SK-N-SH treated with all-trans-retinoic acid at 6 μM for 48 hours (cell line): ENCODE results near the gene CXCL14.

Experiments used
- ATAC-seq: fragments of 200-7000 bp; cut with Tn5 transposase; 3 replicates; pipeline ENCODE4 v1.9.1; 2020; ENCODE audit warnings: mild to moderate bottlenecking, moderate library complexity
- ARNTL ChIP-seq: fragments of 450-650 bp; formaldehyde crosslinking; IDR thresholded peaks from 2 replicates; pipeline ENCODE4 v1.5.0; 2020; ENCODE audit warnings: low read depth, mild to moderate bottlenecking, moderate library complexity, borderline replicate concordance
- BACH2 ChIP-seq: fragments of 250-450 bp; sonication (Bioruptor Pico); IDR thresholded peaks from 2 replicates; pipeline ENCODE4 v1.9.0; 2021; ENCODE audit warnings: mild to moderate bottlenecking, borderline replicate concordance
- CREB5 ChIP-seq: fragments of 250-450 bp; sonication (Bioruptor Pico); IDR thresholded peaks from 2 replicates; pipeline ENCODE4 v1.5.1; 2020; ENCODE audit warnings: low read depth, mild to moderate bottlenecking, moderate library complexity
- CSDC2 ChIP-seq: fragments of 250-450 bp; sonication (Bioruptor Pico); IDR thresholded peaks from 2 replicates; pipeline ENCODE4 v1.5.0; 2020; ENCODE audit warnings: mild to moderate bottlenecking, moderate library complexity
- CSRNP3 ChIP-seq: fragments of 250-450 bp; sonication (Bioruptor Pico); IDR thresholded peaks from 2 replicates; pipeline ENCODE4 v1.5.1; 2021; ENCODE audit warnings: mild to moderate bottlenecking, moderate library complexity
- ESRRG ChIP-seq: fragments of 250-450 bp; sonication (Bioruptor Pico); IDR thresholded peaks from 2 replicates; pipeline ENCODE4 v1.6.1; 2021; ENCODE audit warnings: mild to moderate bottlenecking
- GLIS3 ChIP-seq: fragments of 250-450 bp; sonication (Bioruptor Pico); IDR thresholded peaks from 2 replicates; pipeline ENCODE4 v1.5.0; 2020; ENCODE audit warnings: mild to moderate bottlenecking, moderate library complexity
- ISL1 ChIP-seq: fragments of 250-450 bp; sonication (Bioruptor Pico); IDR thresholded peaks from 2 replicates; pipeline ENCODE4 v2.1.2; 2022; ENCODE audit warnings: mild to moderate bottlenecking, moderate library complexity
- OSR1 ChIP-seq: fragments of 250-450 bp; sonication (Bioruptor Pico); IDR thresholded peaks from 2 replicates; pipeline ENCODE4 v1.8.0; 2022; ENCODE audit warnings: moderate library complexity, mild to moderate bottlenecking, inconsistent platforms
- PATZ1 ChIP-seq: fragments of 250-450 bp; sonication (Bioruptor Pico); IDR thresholded peaks from 2 replicates; pipeline ENCODE4 v1.8.0; 2020; ENCODE audit warnings: mild to moderate bottlenecking, moderate library complexity, borderline replicate concordance
- POU6F1 ChIP-seq: fragments of 250-450 bp; sonication (Bioruptor Pico); IDR thresholded peaks from 2 replicates; pipeline ENCODE4 v1.8.0; 2021; ENCODE audit warnings: low read depth, mild to moderate bottlenecking, moderate library complexity, borderline replicate concordance
- PPARA ChIP-seq: fragments of 250-450 bp; sonication (Bioruptor Pico); IDR thresholded peaks from 2 replicates; pipeline ENCODE4 v1.5.0; 2020; ENCODE audit warnings: mild to moderate bottlenecking, borderline replicate concordance
- RARB ChIP-seq: fragments of 250-450 bp; sonication (Bioruptor Pico); IDR thresholded peaks from 2 replicates; pipeline ENCODE4 v1.8.0; 2021; ENCODE audit warnings: mild to moderate bottlenecking, moderate library complexity
- SNAI2 ChIP-seq: fragments of 250-450 bp; sonication (Bioruptor Pico); IDR thresholded peaks from 2 replicates; pipeline ENCODE4 v1.5.0; 2020; ENCODE audit warnings: mild to moderate bottlenecking, moderate library complexity
- TCF4 ChIP-seq: fragments of 250-450 bp; sonication (Bioruptor Pico); IDR thresholded peaks from 2 replicates; pipeline ENCODE4 v1.8.0; 2021; ENCODE audit warnings: mild to moderate bottlenecking, moderate library complexity, borderline replicate concordance
- TOX ChIP-seq: fragments of 250-450 bp; sonication (Bioruptor Pico); IDR thresholded peaks from 2 replicates; pipeline ENCODE4 v1.8.0; 2021; ENCODE audit warnings: mild to moderate bottlenecking, moderate library complexity, borderline replicate concordance
- ZC3H10 ChIP-seq: fragments of 250-450 bp; sonication (Bioruptor Pico); IDR thresholded peaks from 2 replicates; pipeline ENCODE4 v1.5.1; 2021; ENCODE audit warnings: mild to moderate bottlenecking, moderate library complexity
- ZFP3 ChIP-seq: fragments of 250-450 bp; sonication (Bioruptor Pico); IDR thresholded peaks from 2 replicates; pipeline ENCODE4 v1.5.0; 2020; ENCODE audit warnings: mild to moderate bottlenecking, moderate library complexity
- ZFP30 ChIP-seq: fragments of 450-650 bp; formaldehyde crosslinking; IDR thresholded peaks from 2 replicates; pipeline ENCODE4 v1.5.0; 2022; ENCODE audit warnings: mild to moderate bottlenecking, moderate library complexity
- ZNF565 ChIP-seq: fragments of 450-650 bp; formaldehyde crosslinking; conservative IDR thresholded peaks from 2 replicates; pipeline ENCODE4 v1.5.0; 2020; ENCODE audit warnings: low read depth, mild to moderate bottlenecking, moderate library complexity
- ZNF70 ChIP-seq: fragments of 450-650 bp; formaldehyde crosslinking; IDR thresholded peaks from 2 replicates; pipeline ENCODE4 v1.5.0; 2020; ENCODE audit warnings: mild to moderate bottlenecking, moderate library complexity

Gene CXCL14

GRCh38 chr5:135615171-135615570 lies 36.4 kb upstream of the CXCL14 start:
- TF ChIP-seq ISL1: no peak
- no peak for TF ChIP-seq ZFP3 (CRISPR knock-in tag)
- TF ChIP-seq ZNF565 (CRISPR knock-in tag): no peak
- TF ChIP-seq SNAI2 (CRISPR knock-in tag): no peak
- no peak for TF ChIP-seq ZC3H10
- no peak for TF ChIP-seq CREB5
- no peak for TF ChIP-seq ZNF70 (CRISPR knock-in tag)
- TF ChIP-seq CSRNP3: no peak
- TF ChIP-seq BACH2 (CRISPR knock-in tag): no peak
- TF ChIP-seq RARB: no peak
- no peak for TF ChIP-seq TCF4 (CRISPR knock-in tag)
- TF ChIP-seq OSR1 (CRISPR knock-in tag): no peak
- no peak for TF ChIP-seq CSDC2 (CRISPR knock-in tag)
- TF ChIP-seq PATZ1 (CRISPR knock-in tag): no peak
- TF ChIP-seq POU6F1 (CRISPR knock-in tag): no peak
- ATAC-seq: no peak

GRCh38 chr5:135609981-135610380 lies 31.2 kb upstream of the CXCL14 start:
- ATAC-seq: no peak
- no peak for TF ChIP-seq ARNTL (CRISPR knock-in tag)
- TF ChIP-seq ISL1: no peak
- TF ChIP-seq PATZ1 (CRISPR knock-in tag): no peak
- TF ChIP-seq ZC3H10: no peak
- no peak for TF ChIP-seq RARB
- no peak for TF ChIP-seq TOX (CRISPR knock-in tag)
- no peak for TF ChIP-seq ZFP30 (CRISPR knock-in tag)
- TF ChIP-seq TCF4 (CRISPR knock-in tag): no peak

- no peak for ATAC-seq
- TF ChIP-seq TCF4 (CRISPR knock-in tag): no peak
Measured at GRCh38 chr5:135608761-135609443, 30.1 kb upstream of the CXCL14 start.

GRCh38 chr5:135608361-135608760 lies 29.6 kb upstream of the CXCL14 start:
- no peak for ATAC-seq
- TF ChIP-seq BACH2 (CRISPR knock-in tag) (no peak), ESRRG (CRISPR knock-in tag) (no peak), PPARA (CRISPR knock-in tag) (no peak), ZFP30 (CRISPR knock-in tag) (no peak), CREB5 (no peak), PATZ1 (CRISPR knock-in tag) (no peak), ZFP3 (CRISPR knock-in tag) (no peak), GLIS3 (CRISPR knock-in tag) (no peak), POU6F1 (CRISPR knock-in tag) (no peak)
